Measurements from ENCODE around the gene MARCHF9.

MARCHF9 gene

DNA sequence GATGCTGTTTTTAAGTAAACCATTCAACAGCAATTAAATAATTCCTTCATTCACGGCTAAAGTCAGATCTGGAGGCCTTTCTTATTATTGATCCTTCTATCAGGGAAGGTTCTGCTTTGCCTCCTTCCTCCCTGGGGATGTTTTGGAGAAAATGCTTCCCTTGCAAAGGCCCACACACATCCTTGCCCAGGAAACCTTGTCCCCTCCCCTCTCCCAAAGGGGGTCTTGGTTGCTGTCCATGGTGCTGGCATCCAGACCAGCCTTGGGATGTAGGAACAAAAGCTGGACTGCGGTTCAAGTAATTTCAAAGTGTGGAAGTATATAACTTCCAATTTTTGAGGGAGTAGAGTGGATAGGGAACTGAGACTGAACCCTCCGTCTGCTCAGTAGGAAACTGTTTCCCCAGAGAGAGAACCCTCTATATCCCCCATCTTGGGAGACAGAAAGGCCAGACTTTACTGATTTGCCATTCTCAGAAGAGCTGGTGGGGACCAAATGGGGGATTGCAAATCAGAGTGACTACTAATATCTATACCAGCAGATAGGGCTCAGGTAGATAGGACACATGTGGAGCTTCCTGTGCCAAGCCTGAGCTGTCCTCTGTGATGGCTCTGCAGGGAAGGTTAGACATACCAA lies 5.6 kb downstream of the MARCHF9 start:
- H3K4me2 ChIP-seq = no peak overlapping the region
- TF ChIP-seq, protein P1, sequence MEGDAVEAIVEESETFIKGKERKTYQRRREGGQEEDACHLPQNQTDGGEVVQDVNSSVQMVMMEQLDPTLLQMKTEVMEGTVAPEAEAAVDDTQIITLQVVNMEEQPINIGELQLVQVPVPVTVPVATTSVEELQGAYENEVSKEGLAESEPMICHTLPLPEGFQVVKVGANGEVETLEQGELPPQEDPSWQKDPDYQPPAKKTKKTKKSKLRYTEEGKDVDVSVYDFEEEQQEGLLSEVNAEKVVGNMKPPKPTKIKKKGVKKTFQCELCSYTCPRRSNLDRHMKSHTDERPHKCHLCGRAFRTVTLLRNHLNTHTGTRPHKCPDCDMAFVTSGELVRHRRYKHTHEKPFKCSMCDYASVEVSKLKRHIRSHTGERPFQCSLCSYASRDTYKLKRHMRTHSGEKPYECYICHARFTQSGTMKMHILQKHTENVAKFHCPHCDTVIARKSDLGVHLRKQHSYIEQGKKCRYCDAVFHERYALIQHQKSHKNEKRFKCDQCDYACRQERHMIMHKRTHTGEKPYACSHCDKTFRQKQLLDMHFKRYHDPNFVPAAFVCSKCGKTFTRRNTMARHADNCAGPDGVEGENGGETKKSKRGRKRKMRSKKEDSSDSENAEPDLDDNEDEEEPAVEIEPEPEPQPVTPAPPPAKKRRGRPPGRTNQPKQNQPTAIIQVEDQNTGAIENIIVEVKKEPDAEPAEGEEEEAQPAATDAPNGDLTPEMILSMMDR (conservative IDR thresholded peaks at IDR 0.05; ENCODE audit: low read depth, low read length) = no peak
- no peak overlapping the region for H3K27ac ChIP-seq
- H3K4me3 ChIP-seq (IDR thresholded peaks at IDR 0.05; ENCODE audit: insufficient read depth, low read depth, low read length) = no peak overlapping the region
- no peaks in the 10 kb centered on the region for H4K20me1 ChIP-seq (ENCODE audit: insufficient read depth)
- no peak overlapping the region for H2AFZ ChIP-seq (ENCODE audit: low read depth)
- H3K27me3 ChIP-seq (ENCODE audit: insufficient read depth, low read depth) = peaks cover 14% of the 10 kb centered on the region
- no peaks in the 10 kb centered on the region for H3K79me2 ChIP-seq (ENCODE audit: insufficient read depth, low read depth)
- H3K4me1 ChIP-seq (ENCODE audit: low read depth, poor library complexity, severe bottlenecking) = peaks cover 13% of the 10 kb centered on the region
- H3K9ac ChIP-seq = no peak overlapping the region
- no peaks in the 10 kb centered on the region for H3K36me3 ChIP-seq (ENCODE audit: insufficient read depth)

GRCh38 chr12:57761391-57761998 lies 6.6 kb downstream of the MARCHF9 start:
- H3K4me3 ChIP-seq (IDR thresholded peaks at IDR 0.05; ENCODE audit: insufficient read depth, low read depth, low read length) = no peak overlapping the region
- TF ChIP-seq, protein P1 (conservative IDR thresholded peaks at IDR 0.05; ENCODE audit: low read depth, low read length) = no peak
- no peaks in the 10 kb centered on the region for H4K20me1 ChIP-seq (ENCODE audit: insufficient read depth)
- H3K27me3 ChIP-seq (ENCODE audit: insufficient read depth, low read depth) = peaks cover 18% of the 10 kb centered on the region
- H2AFZ ChIP-seq (ENCODE audit: low read depth) = no peak overlapping the region
- no peak overlapping the region for H3K9ac ChIP-seq
- H3K36me3 ChIP-seq (ENCODE audit: insufficient read depth) = no peaks in the 10 kb centered on the region
- H3K4me1 ChIP-seq (ENCODE audit: low read depth, poor library complexity, severe bottlenecking) = peaks cover 10% of the 10 kb centered on the region
- no peak overlapping the region for H3K27ac ChIP-seq
- H3K79me2 ChIP-seq (ENCODE audit: insufficient read depth, low read depth) = no peaks in the 10 kb centered on the region
- no peak overlapping the region for H3K4me2 ChIP-seq

DNA sequence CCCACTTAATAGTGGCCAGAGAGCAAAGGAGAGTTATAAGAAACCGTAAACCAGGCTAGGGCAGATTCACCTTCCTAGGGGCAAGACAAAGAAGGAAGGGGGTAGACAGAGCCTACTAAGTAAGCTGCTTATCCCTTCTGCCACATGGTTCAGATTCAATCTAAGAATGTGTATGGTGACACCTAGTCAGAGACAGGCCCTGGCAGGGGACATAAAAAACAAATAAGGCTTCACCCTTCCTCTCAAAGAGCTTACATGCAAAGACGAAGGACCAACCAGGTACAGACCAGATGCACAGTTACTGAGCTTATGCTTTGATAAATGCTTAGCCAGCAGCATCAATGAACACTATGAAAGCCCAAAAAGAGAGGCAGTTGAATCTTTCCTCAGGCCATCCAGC lies 7.6 kb downstream of the MARCHF9 start:
- Histone ChIP-seq H3K27me3 (ENCODE audit: insufficient read depth, low read depth) (peaks cover 18% of the 10 kb centered on the region), H2AFZ (ENCODE audit: low read depth) (no peak overlapping the region)

GRCh38 chr12:57763881-57764661 lies 9.2 kb downstream of the MARCHF9 start:
- no peak overlapping the region for H3K4me3 ChIP-seq (IDR thresholded peaks at IDR 0.05; ENCODE audit: insufficient read depth, low read depth, low read length)
- no peaks in the 10 kb centered on the region for H4K20me1 ChIP-seq (ENCODE audit: insufficient read depth)
- H2AFZ ChIP-seq (ENCODE audit: low read depth) = peak overlapping the region; percentile 83; the same call in 1 of the 2 replicates
- H3K27me3 ChIP-seq (ENCODE audit: insufficient read depth, low read depth) = peaks cover 18% of the 10 kb centered on the region
- no peak overlapping the region for H3K9ac ChIP-seq
- TF ChIP-seq, protein P1 (conservative IDR thresholded peaks at IDR 0.05; ENCODE audit: low read depth, low read length) = no peak
- peaks cover 6% of the 10 kb centered on the region for H3K4me1 ChIP-seq (ENCODE audit: low read depth, poor library complexity, severe bottlenecking)
- no peak overlapping the region for H3K27ac ChIP-seq
- no peaks in the 10 kb centered on the region for H3K36me3 ChIP-seq (ENCODE audit: insufficient read depth)
- H3K4me2 ChIP-seq = peak overlapping the region; percentile 73
- H3K79me2 ChIP-seq (ENCODE audit: insufficient read depth, low read depth) = no peaks in the 10 kb centered on the region

More for the DNA sequence above, 7.6 kb downstream of the MARCHF9 start:
- Histone ChIP-seq H3K4me2 (no peak overlapping the region), H3K9ac (no peak overlapping the region), H3K36me3 (ENCODE audit: insufficient read depth) (no peaks in the 10 kb centered on the region), H4K20me1 (ENCODE audit: insufficient read depth) (no peaks in the 10 kb centered on the region), H3K4me3 (IDR thresholded peaks at IDR 0.05; ENCODE audit: insufficient read depth, low read depth, low read length) (no peak overlapping the region), H3K79me2 (ENCODE audit: insufficient read depth, low read depth) (no peaks in the 10 kb centered on the region), H3K27ac (no peak overlapping the region), H3K4me1 (ENCODE audit: low read depth, poor library complexity, severe bottlenecking) (peaks cover 6% of the 10 kb centered on the region)
- TF ChIP-seq, protein P1 (conservative IDR thresholded peaks at IDR 0.05; ENCODE audit: low read depth, low read length) = no peak

Data from KMS-11 (cell line).